Activated CD4-positive, alpha-beta T cell treated with anti-CD3 and anti-CD28 coated beads, Interleukin-2, amount 50 U/mL, for 1 hour (primary cell): Measurements from ENCODE around the gene EPHA2.
A peak's percentile ranks its signal among the peaks of the same experiment; 100 is the strongest.

Source experiments
- DNase-seq: peaks from one replicate; pipeline ENCODE4 v3.0.0-alpha.2; 2020

The EPHA2 gene

DNA sequence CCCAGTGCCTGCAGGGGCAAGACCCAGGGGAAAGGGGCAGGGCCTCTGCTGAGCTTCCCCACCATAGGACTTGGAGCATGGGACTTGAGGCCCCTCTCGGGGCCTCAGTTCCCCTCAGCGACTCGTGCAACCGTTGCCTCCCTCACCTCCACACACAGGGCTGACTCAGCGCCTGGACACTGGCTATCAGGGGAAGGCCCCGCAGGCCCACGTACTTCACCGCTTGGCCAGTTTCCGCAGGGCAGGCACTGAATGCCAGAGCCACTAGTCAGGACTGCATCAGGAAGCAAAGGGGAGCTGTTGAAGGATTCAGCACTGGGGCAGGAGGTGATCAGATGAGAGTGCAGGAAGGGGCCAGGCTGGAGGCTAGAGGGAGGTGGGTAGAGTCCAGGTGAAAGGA is 66.9 kb downstream of the EPHA2 start:
- no peak for DNase-seq

- DNase-seq, result no peak
These were observed 67.4 kb downstream of the EPHA2 start for GRCh38 chr1:16088351-16088911.

GRCh38 chr1:16087733-16088132 is 68.1 kb downstream of the EPHA2 start:
- no peak for DNase-seq

GRCh38 chr1:16085522-16085921 is 70.3 kb downstream of the EPHA2 start:
- DNase-seq, result no peak

DNA sequence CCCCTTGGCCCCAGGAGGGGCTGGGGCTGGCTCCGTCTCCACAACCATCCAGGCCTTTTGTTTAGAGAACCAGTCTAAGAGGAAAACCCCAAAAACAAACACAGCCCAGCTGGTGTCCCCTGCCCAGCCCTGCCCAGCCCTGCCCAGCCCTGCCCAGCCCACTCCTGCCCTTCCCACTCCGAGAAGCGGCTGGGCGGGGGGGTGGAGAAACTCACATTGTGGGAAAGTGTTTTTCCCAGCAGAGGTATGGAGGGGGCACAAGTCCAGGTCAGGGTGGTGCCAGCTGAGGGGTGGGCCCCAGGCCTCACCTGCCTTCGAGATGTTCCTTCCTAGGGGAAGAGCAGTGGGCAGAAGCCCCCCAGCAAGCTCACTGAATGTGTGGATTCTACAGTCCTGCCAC is 72.4 kb downstream of the EPHA2 start:
- DNase-seq, result no peak

DNA sequence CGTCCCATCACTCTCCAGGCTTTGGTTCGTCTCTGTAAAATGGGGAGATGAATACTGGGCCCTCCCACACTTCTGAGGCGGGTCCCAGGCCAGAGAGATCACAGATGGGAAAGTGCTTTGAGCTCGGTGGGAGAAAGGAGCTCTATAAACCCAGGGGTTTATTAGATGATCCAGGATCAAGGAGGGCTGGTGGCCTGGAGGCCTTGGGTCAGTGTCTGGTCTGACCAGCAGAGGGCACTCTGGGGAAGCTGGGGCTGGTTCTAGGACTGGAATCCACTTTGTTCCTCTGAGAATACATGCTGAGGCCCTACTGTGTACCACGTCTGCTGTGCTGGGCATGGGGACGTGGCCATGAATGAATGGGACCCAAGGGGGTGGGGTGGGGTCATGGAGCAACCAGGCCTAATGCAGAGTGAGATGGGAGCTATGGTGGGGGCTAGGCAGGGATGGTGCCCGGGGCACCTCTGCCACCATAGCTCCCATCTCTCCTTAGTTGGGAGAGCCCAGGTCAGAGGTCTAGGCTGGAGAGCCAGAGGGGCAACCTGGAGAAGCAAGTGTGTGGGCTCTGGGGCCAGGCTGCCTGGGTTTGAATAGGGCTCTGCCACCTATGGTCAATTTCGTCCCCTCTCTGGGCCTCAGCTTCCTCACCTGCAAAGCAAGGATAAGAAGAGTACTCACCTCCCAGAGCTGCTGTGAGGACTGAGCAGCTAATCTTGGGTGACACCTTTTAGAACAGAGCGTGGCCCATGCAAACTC is 73.4 kb downstream of the EPHA2 start:
- DNase-seq, result peak; percentile 63

- DNase-seq, result no peak
These were observed 74.2 kb downstream of the EPHA2 start for GRCh38 chr1:16081636-16082035.

DNA sequence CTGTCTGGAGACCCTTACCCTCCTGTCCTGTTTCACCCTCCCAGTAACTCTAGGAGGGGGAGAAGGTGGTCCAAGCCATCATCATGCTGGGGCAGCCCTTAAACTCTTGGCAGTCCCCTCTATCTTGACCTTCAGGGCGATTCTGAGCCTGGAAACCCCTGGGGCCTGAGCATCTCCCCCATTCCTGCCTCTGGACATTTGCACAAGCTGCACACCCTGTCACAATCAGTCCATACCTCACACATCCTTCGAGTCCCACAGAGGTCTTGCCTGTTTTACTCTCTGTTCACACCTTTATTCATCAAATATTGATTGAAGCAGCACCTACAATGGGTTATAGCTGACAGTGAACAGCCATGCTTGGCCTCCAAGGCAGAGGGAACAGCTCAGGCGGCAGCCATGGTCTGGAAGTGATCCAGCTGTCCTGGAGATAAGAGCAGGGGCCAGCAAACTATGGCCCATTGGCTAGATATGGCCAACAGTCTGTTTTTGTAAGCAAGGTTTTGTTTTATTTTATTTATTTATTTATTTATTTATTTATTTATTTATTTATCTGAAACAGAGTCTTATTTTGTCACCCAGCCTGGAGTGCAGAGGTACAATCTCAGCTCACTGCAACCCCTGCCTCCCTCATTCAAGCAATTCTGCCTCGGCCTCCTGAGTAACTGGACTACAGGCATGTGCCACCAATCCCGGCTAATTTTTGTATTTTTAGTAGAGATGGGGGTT is 75.3 kb downstream of the EPHA2 start:
- DNase-seq, result no peak

DNA sequence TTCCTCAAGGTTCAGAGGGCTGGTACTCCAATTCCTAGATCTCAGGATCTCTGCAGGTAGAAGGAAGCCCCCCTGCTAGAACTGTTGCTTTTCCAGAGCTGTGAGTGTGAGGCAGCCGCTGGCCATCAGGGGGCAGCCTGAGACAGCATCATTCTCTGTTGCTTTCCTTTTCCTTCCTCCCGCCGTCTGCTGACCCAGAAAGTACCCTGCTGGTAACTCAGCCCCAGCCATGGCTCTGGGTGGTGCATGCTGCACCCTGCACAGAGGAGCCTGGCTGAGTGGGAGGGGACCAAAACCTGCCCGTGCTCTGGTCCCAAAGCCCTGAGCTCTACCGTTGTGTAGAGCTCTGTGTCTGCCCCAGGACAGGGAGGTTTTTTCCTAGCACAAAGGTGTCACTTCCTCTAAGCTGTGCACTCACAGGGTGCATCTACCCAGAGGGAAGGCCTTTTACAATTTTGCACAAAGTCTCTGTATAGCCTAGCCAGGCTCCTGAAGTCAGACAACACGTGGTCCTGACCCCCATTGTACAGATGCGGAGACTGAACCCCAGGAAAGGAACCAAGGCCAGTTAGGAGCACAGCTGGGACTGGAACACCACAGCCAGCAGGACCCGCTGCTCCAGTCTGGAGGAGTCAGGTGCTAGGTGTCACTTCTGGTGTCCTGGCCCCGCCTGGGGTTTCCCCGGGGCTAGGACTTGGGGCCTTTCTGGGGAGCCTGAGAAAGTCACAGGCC is 76.8 kb downstream of the EPHA2 start:
- peak; percentile 71 for DNase-seq

DNA sequence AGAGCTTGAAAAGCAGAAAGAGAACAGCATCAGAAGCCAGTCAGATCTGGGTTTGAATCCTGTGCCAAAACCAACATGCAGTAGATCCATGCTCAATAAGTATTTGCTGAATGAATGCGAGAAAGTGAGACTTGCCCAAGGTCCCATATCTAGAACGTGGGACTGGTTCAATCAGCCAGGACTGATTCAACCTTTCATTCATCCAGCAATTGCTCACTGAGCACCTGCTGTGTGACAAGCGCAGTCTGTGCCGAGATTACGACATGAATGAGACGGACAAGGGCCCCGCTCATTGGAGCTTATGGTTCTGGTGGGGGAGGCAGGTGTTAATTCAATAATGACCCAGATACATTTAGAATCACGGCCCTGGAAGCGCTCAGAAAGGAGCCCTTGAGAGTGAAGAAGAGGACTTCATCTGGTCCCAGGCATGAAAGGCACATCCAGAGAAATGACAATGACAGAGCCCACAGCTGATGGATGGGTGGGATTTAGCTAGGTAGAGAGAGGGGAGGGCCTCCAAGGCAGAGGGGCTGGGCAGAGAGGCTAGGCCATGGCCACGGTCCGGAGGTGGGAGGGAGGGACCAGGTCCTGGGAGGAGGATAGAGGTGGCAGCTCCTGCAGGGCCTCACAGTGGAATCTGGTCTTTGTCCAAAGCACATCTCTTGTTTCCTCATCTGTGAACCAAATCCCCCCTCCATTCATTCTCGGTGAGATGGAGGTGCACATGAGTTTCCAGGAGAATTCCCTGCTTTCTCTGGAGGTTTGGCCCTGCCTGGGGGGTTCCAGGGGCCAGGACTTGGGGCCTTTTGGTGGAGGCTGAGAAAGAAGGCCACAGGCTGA is 78.2 kb downstream of the EPHA2 start:
- DNase-seq, result no peak

DNA sequence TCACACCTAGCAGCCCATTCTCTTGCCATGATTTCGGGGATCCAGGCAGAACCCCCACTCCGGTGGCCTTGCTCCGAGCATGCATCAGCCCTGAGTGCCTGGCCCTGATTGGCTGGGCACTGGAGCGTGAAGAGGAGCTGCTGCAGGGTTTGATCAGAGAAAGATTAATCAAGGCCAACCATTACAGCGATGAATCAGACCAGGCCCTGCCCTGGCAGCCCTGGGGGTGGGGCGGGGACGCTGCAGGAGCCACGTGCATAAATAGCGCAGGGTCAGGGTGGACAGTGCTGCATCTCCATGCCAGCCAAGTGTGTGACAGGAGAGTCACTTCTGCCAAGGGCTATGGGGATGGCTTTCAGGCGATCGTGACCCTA is 79.0 kb downstream of the EPHA2 start:
- DNase-seq, result no peak

- DNase-seq, result no peak
These were observed 79.6 kb downstream of the EPHA2 start for GRCh38 chr1:16076031-16076864.

DNA sequence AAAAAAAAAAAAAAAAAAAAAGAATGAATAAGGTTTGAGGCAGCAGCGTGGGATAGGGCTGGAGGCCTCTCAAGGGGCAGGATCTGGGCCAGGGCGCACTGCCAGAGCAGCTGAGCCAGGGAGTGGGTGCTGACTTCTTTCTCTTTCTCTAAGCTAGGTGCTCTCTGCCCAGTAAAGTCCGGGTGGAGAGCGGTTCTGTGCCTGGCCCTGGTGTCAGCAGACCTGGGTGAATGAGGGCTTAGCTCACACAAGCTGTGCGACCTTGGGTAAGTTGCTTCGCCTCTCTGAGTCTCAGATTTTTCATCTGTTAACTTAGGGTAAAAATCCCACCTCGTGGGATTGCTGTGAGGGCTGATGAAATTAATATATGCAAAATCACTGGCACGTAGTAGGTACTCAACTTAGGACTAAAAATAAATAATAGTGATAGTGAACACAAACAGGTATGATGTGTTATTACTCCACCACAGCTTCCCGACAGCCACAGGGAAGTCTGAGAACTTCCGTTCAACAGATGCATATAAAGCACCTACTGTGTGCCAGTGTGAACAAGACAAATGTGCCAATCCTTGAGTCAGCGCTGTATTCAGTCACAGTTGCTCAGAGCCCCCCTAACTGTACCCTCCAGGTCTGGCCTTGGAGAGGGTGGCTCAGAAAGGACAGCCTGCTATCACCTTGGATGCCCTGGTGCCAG is 80.4 kb downstream of the EPHA2 start:
- DNase-seq, result no peak
